AML-193 (cell line): ENCODE results near the gene SCUBE3.

Experiments used
- DNase-seq, 2 experiments: peaks; one replicate each; lab custom pipeline; 2025; lab: John Stamatoyannopoulos, UW

The SCUBE3 gene

DNA sequence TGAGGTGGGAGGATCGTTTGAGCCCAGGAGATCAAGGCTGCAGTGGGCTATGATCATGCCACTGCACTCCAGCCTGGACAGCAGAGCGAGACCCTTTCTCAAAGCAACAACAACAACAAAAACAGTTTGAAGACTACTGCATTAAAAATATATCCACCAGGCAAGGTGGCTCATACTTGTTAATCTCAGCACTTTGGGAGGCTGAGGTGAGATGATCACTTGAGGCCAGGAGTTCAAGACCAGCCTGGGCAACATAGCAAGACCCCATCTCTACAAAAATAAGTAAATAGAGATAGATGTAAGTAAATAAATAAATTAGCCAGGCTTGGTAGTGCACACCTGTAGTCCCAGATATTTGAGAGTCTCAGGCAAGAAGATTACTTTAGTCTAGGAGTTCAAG lies 58.2 kb downstream of the SCUBE3 start:
- DNase-seq = no peak

DNA sequence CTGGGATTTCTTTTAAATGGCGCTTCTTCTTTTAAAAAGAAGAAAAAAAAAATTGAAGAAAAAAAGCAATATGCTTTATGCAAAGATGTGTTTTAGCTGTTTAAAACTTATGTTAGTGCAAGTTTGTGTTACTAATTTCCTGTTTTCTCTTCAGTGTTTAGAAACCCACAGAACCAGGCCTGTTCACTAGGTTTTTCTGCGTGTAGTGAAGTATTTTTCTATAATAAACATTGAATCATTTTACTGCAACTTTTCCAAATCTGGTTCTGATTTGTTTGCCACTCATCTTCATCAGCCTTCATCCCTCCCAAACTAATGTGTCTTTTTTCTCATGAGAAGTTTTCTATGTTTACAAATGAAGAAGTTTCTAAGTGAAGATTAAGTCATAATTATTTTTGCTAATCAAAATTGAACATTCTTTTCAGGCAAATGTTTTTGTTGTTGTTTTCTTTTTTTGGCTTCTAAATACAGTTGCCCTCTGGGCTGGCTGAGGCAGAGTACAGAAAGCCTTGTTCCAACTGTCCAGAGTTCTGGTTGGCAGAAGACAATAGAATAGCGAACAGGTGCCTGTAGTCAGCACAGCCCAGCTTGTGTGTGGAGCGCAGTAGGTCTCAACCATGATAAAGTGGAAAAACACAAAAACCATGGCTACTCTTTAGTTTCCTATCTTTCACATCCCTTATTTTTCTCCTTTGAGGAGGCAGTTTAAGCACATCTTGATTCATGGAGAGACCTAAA lies 60.2 kb downstream of the SCUBE3 start:
- DNase-seq = no peak

DNA sequence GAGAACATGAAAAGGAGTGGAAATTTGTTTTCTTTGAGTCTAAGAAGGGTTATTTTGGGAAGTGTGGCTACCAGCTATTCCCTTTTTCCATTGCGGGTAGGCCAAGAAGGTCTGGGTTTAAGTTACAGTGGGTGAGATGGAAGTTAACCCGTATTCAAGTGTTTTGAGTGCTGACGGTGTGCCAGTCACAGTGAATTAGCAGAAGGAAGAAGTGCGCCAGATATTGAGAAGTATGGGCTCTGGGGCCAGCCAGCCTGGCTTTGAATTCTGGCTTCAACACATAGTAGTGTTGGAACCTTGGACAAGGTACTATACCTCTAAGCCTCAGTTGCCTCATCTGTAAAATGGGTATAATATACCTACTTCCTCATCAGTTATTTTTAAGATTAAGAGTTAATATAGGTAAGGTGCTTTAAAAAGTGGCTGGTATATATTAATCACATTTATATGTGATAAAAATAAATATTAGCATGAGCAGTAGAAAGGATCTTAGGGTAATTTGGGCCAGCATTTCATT lies 62.0 kb downstream of the SCUBE3 start:
- DNase-seq = no peak

DNA sequence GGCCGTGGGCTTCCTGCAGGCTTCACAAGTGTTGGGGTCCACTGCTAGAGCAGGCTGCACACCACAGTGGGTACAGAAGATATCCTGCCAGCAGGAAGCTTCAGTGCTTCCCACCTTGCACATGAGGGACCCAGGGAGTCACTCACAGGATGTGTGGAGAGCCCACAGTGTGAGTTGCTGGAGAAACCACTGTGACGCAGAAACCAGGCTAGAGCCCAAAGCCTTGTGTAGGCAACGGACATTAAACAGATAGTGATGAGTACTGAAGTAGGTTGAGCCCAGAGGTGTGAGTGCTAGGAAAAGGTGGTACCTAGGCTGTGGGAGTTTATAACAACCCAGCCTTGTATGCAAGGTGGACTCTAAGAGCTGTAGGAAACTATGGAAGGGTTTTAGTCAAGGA lies 65.0 kb downstream of the SCUBE3 start:
- no peak for DNase-seq

DNA sequence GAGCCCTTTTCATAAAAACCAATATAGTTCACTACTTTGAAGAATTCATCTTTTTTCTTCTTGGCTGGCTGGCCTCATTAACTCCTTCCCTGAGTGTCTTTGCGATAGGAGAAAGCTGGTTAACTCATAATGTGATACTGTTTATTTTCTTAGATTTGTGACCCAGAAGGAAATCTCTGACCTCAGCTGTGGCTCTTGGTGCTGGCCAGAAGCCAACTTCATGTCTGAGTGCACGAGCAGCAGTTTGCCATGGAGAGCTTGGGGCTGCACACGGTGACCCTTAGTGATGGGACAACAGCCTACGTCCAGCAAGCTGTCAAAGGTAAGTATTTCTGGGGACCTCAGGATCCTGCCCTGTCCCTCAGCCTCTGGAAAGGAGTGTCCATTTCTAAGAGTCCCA lies 67.1 kb downstream of the SCUBE3 start:
- DNase-seq = no peak

DNA sequence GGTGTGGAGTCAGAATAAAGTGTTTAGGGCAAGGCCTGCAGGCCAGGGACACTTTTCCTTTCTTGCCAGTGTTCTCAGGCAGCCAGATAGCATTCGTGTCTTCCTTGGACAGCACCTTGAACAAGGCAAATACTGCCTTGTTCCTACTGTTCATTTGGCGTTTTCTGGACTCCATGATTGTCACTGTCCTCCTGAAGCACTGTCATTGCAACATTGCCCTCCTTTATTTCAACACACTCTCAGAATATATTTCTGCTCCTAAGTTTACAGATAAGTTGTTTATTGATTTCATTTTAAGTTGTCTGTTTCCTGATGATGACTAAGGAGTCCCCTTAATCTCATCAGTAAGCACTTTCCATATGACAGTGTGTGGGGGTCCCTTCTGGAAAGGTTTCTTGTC lies 68.7 kb downstream of the SCUBE3 start:
- DNase-seq = peak in 1 of 2 experiments; percentile 23

DNA sequence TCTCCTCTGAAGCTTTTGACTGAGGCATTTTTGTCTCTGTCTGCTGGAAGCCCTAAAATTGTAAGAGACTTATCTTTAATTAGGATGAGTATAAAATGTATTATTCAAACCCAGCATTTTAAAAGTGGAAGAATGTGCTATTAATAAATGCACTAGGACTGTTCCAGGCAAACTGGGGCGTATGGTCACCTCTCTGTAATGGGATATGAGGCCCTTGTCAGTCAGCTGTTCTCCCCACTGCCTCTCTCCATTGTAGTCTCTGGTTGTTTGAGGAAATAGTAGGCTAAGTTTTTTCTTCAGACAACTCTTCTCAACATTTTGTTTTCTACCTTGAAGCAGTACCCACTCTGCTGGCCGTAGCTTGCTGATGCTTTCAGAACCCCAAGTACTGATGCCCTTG lies 69.6 kb downstream of the SCUBE3 start:
- DNase-seq = no peak

DNA sequence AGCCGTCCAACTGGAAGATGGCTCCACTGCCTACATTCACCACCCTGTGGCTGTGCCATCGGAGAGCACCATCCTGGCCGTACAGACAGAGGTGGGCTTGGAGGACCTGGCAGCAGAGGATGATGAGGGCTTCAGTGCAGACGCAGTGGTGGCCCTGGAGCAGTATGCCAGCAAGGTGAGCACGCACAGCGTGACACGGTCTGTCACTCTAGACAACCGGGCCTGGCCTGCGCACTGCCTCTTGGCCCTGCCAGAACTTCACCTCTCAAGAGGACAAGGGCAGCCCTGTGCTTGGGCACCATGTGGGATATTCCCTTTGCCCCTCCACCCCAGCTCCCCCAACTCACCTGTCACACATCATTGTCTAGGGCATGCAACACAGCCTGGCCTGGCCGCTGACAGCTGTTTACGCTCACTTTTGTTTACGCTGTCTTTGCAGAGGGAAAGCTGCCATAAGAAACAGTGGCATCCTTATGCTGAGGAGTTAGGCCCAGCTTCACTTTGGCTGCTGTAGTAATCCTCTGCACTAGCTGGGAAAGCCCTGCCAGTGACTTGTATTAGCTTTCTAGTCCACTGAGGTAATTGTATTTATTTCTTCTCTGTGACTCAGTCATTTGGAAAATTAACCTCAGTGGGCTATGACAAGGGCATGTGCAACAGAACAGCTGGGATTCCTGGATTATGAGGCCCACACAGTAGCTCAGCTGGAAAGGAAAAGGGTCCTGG lies 74.1 kb downstream of the SCUBE3 start:
- DNase-seq = no peak

DNA sequence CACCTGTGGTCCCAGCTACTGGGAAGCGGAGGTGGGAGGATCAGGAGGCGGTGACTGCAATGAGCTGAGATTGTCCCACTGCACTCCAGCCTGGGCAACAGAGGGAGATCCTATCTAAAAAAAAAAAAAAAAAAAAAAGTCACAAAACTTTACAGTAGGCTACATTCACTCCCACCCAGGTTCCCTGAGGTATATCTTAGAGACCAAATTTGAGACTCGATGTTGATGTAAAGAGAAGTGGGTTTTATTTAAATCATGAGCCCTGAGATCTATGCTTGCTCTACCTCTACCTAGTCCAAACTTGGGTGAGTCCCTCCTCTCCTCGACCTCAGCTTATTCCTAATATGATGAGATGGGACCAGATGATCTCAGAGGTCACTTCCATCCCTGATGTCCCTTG lies 75.1 kb downstream of the SCUBE3 start:
- no peak for DNase-seq

DNA sequence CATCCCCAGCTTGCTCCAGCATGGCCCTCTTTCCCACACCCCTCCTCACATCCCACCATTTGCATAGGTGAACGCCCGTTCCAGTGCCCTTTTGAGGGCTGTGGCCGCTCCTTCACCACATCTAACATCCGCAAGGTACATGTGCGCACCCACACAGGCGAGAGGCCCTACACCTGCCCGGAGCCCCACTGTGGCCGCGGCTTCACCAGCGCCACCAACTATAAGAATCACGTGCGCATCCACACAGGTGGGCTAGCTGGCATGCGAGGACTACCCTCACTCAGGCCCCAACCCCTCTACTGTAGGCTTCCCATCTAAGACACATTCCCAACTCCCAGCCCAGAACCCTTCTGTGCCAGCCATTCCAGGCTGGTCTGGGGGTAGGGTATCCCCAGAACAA lies 77.7 kb downstream of the SCUBE3 start:
- DNase-seq = no peak

DNA sequence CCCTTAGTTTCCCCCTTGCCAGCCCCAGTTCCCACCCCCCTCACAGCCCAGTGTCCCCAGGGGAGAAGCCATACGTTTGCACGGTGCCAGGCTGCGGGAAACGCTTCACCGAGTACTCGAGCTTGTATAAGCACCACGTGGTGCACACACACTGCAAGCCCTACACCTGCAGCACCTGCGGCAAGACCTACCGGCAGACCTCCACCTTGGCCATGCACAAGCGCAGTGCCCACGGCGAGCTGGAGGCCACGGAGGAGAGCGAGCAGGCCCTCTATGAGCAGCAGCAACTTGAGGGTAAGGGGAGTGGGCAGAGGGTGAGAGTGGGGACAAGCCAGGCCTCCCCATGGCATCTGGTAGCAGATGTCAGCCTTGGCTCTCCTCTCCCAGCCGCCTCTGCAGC lies 78.7 kb downstream of the SCUBE3 start:
- no peak for DNase-seq

DNA sequence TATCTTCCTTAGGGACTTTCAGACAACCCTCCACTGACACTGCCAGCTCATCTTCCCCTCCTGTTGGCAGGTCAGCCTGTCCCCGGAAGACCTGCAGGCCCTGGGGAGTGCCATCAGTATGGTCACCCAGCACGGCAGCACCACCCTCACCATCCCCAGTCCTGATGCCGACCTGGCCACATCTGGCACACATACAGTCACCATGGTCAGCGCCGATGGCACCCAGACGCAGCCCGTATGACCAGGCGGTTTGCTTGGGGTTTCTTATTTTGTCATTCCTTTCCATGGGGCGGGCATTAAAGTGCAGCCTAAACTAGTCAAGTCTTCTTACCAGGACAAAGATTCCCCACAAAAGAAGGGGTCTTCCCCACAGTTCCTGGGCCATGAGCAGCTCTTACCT lies 79.9 kb downstream of the SCUBE3 start:
- no peak for DNase-seq

DNA sequence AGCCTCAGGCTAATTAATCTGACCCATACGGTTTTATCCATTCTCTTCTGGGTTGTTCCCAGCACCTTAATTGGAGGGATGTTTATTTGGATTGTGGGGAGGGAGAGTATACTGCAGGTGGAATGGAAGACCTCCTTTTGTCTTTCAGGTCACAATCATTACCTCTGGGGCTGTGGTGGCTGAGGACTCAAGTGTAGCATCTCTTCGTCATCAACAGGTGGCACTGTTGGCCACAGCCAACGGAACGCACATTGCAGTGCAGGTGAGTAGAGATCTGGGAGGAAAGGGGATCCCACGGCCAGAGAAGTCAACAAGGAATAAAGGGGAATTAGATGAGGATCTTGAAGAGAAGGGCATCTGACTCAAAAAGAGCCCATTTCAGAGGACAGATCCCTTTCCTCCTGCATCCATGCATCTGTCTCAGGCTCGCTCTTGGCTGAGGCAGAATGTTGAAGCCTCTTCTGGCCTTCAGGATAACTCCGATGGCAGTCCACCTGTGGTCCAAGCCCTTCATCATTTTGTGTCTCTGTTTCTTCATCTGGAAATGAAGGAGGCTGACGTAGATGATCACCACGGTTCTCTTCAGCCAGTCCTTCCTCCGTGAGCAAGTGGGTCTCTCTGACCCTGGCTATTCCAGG lies 80.7 kb downstream of the SCUBE3 start:
- peak; percentile 34 to 48 for DNase-seq

DNA sequence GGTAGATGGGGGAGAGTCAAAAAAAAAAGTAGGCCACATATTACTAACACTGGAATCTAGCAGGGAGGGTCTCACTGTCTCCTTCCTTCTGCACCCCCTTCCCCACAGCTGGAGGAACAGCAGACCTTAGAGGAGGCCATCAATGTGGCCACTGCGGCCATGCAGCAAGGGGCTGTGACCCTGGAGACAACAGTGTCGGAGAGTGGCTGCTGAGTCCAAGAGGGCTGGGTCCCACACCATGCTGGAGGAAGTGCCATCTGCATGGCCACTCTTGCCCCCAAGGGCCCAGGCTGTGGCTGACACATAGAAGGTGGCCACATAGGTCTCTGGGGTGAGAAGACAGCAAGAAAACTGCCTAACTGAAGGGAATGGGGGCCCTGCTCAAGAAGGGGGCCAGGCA lies 81.3 kb downstream of the SCUBE3 start:
- DNase-seq = no peak

DNA sequence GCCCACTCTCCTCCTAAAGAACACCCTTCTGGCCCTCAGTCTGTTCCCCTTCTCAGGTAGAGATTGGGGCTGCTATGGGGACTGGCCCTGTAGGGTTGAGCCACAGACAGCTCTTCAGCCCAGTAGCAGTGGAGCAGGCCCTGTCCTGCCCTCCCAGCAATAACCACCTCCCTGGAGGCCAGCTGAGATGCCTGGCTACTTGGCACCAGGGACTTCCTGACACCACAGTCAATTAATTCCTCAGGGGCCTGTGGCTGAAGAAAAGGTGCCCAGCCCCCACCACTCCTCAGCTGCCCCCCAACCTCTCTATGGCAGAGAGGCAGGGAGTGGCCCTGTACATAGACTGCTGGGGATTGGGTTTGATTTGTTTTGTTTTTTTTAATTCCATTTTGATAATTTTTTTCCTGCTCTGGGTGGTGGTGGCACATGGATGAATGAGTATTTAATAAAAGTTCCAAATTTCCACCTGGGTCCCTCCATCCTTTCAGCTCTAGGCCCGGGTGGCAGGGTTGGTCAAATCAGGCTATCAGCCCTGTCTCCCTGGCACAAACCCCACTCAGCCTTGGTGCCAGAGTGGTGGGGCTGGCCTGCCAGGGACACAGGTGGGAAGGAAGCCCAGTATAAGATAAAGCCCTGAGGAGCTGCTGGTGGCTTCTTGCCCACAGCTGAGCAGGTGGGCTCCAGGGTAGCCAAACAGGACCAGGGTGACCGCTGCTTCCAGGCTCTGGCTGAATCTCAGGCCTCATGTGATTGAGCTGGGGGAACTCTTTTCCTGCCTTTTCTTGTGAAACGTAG lies 82.0 kb downstream of the SCUBE3 start:
- no peak for DNase-seq

DNA sequence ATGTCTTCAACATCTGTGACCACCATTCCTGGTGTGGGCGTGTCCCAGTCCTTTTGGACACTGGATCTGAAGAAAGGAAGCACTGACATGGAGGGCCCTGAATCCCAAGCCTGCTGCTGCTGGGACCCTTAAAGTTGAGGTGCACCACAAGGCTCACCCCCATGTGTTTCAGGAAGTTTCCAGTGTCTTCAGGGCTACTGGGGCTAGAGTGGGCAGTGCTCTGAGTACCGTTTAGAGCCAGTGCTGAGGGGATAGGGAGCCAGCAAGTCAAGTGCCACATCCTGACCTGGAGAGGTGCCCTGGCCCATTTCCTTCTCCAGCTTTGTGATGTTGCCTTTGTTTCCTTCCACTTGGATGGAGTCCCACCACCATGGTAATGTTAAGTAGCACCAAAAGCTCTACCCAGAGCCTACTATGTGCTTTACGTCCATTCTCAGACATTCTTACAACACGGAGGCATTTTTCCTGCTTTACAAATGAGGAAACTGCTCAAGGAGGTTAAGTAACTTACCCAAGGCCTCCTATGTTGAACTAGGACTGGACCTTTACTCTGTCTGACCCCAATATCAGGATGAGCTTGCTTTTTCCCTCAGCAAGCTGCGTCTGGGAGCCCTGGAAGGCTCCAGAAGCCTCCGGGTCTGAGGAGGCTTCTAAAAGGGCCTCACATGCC lies 83.3 kb downstream of the SCUBE3 start:
- DNase-seq = peak in 1 of 2 experiments; percentile 66

DNA sequence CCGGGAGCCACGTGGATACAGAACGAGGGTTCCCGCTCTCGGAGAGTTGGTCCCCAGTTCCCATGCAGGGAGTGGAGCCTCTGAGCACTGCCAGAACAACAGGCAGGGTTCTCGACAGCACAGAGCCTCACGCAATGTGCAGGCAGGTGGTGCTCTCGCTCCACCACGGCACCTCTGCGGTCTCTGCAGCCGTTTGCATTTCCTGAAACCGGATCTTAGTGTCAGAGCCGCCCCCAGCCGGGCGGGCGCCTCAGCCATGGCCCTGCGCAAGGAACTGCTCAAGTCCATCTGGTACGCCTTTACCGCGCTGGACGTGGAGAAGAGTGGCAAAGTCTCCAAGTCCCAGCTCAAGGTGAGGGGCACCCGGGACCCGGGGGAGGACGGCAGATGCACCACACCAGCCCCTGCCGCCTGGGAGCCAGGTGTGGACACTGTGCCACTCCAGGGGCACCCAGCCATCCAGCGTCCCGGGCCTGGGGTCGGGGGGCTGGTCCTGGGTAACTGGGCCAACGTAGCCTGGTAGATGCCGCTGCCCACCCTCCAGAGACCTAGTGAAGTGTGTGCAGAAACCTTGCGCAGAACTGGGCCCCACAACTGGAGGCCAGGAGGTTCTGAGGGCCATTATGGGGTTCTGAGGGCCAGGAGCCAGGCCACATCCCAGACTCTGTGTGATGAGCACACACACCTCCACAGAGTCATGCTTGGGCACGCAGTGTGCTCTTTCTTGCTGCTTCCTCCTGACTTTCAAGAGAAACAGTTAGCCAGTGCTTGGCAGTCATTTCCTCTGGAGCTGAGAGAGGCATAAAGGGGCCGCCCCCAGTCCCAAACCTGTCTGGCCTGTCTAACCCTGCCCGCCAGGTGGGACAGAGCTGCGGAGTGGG lies 84.1 kb downstream of the SCUBE3 start, which contains the start of gene DEF6:
Gene DEF6 (plus strand): TSS at position 218 of the 881 bp plus-strand sequence. CDS start 39 bp downstream, at position 257.
- DNase-seq = peak; percentile 95 to 98

DNA sequence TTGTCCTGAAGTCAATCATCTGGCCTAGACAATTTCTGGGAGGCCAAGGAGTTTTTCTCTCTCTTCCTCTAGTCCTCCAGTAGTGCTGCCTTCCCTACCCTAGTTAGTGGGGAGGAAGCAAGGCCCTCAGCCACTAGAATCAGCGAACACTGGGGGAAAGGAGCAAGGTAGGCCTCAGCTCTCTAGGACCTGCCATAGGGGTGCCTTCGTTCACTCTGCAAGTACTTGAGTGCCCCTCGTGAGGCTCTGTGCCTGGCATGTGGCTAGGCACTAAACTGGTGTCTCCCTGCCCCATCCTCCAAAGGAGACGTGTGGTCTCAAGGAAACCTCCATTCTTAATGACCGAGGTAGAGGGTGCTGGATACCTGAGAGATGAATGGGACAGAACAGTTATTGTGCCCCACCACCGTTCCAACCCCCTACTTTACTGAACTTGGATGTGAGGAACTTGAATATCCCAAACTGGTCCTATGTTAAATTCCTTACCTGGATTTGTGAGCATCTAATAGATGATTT lies 84.9 kb downstream of the SCUBE3 start:
- peak in 1 of 2 experiments; percentile 17 for DNase-seq

DNA sequence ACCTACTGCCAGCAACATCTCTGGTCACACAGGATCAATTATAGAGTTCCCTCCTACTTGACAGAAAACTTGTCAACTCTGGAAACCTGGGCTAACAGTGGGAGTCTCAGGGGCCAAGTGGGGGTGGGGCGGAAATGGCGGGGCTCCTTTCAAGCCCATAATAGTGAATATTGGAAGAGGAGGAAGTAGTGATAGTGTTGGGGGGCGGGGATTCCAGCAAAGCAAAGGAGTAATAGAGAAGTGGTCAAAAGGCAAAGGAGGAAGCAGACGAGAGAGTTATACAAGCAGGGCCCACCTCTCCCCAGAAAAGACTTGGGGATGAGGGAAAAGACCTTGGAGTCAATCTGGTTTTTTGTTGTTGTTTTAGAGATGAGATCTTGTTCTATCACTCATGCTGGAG lies 85.9 kb downstream of the SCUBE3 start:
- peak; percentile 93 to 94 for DNase-seq

DNA sequence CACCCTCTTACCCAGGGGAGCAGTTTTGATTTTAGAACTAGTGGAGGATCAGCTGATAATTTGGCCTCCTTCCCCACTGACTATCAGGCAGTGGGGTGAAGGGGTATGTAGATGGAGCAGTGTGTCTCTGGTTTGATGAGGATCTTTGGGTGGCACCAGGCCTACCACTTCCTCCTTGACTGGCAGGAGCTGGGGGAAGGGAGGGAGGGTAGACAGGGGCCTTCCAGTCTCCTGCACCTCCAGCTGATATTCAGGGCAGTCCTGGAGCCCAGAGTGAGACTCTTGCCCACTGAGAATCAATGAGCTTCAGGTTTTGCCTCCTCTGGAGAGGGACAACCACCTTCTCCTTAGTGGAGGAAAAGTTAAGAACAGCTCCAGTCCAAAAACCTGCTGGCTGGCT lies 87.1 kb downstream of the SCUBE3 start:
- DNase-seq = peak; percentile 26
